Epidermal melanocyte (primary cell): Measurements from ENCODE around the gene SYNE2.

Experiments
- DNase-seq: peaks from one replicate; pipeline ENCODE4 v3.0.0; 2011; ENCODE audit warnings: low spot score; ENCODE audit not compliant: insufficient read length

Gene SYNE2

DNA sequence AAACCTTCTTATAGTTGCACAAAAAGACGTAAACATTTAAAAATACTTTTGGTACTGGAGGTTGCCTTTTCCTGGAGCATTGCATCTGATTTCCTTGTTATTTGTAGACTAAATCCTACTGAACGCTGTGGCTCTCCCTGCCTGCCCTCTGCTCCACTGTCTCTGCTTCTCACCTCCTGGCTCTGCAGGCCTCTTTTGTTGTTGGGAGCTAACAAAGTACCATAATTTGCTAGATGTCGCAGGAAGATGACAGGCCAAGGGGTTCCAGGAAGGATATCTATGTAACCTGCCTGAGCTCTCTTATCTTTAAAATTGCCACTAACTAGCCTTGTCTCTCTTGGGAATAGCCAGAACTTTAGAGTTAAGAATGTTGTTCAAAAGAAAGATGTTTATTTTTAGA lies 21.4 kb downstream of the SYNE2 start:
- no peak for DNase-seq

DNA sequence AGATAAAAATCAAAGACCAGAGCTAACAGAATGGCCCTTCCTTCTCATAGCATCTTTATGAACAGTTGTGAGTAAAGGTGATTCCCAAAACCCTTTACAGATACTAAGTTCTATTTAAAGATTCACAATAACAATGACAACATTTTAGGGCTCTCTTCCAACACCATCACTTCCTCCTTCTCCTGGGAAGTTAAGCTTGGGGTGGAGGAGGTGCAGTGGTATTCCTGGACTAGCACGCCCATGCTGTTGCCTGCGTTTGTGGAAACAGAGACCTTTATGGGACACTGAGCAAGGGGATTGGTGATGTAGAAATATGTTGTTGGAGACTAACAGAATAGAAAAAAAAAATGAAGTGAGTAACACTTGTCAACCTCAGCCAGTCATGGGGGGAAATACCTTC lies 22.5 kb downstream of the SYNE2 start:
- no peak for DNase-seq

GRCh38 chr14:63877550-63877939 lies 24.7 kb downstream of the SYNE2 start:
- no peak for DNase-seq

GRCh38 chr14:63878052-63878451 lies 25.2 kb downstream of the SYNE2 start:
- no peak for DNase-seq

- DNase-seq: no peak
These were observed 26.0 kb downstream of the SYNE2 start for GRCh38 chr14:63878792-63879191.

GRCh38 chr14:63881926-63882325 lies 29.1 kb downstream of the SYNE2 start:
- no peak for DNase-seq

DNA sequence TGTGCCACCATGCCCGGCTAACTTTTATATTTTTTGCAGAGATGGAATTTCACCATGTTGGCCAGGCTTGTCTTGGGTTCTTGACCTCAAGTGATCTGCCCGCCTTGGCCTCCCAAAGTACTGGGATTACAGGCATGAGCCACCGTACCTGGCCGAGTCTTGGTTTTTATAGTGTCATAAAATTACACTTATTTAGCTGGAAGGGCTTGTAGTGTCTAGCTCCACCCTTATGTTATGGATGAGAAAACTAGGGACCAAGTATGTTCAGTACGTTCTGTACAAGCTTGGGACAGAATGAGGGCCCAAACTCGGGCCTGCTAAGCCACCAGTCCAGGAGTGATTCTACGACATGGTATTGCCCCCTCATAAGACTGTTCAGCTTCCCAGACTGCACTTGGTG lies 35.1 kb downstream of the SYNE2 start:
- no peak for DNase-seq

DNA sequence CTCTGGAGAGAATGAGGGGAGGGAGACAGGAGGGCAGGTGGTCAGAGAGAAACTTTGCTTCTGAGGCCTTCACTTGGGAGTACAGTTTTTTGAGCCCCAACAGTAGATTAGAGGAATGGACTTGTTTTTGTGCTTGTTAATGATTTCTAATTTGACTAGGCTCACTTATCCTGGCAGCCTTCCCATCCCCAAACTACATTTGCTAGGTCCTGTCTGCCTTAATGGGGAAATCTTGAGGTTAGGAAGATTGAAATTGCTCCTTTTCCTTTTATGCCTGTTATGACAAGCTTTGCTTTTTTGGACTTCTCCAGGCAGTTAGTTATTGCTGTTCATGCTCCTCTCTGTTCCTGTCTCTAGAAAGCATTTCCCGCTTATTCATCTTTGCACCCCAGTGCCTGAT lies 37.7 kb downstream of the SYNE2 start:
- DNase-seq: no peak

GRCh38 chr14:63891148-63891975 lies 38.6 kb downstream of the SYNE2 start:
- no peak for DNase-seq

DNA sequence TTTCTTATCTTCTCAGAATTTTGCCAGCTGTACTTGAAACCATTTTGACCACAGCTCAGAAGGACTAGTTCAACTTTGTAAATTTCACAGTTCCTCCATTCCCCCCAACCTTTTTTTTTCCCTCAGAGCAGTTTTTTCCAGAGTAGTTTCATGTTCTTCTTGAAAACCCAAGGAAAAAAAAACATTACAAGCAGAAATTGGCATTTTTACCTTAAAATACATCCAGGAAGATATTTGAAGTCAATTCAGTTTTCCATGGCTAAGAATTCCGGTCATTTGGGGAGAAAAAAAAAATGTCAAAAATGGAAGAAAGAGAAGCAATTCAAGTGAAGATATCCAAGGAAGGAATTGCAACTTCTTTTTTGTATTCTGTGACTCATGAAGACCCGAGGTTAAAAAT lies 39.5 kb downstream of the SYNE2 start:
- no peak for DNase-seq

- no peak for DNase-seq
These were observed 41.1 kb downstream of the SYNE2 start for GRCh38 chr14:63893701-63894458.

DNA sequence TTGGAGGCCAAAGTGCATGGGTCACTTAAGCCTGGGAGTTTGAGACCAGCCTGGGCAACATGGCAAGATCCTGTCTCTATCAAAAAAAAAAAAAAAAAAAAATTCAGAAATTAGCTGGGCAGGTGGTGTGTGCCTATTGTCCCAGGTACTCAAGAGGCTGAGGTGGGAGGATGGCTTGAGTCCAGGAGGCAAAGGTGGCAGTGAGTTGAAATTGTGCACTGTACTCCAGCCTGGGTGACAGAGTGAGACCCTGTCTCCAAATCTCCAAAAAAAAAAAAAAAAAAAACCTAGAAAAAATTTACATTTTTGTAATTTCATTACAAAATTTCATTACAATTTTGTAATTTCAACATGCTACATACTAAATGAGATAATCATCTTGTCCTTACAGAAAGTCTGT lies 42.7 kb downstream of the SYNE2 start:
- DNase-seq: no peak

- DNase-seq: no peak
These were observed 43.5 kb downstream of the SYNE2 start for GRCh38 chr14:63896278-63896720.

DNA sequence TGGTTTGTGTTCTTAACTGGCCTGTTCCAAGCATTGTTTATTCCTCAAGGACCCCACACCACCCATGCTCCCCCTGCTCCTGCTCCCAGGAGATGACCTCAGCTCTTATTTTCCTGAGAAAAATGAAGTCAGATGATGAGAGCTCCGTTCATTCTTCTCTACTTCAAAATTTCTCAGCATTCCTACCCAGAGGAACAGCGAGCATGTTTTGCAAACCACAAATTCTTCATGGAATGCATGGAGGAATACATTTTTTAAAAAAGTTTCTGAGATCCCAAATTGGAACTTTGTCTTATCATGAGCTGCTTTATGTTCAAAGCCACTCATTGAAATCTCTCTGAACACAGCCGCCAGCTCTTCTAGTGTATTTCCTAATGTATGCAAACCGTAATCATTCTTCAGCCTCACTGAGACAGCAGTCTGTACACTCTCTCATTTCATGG lies 44.9 kb downstream of the SYNE2 start:
- no peak for DNase-seq

- DNase-seq: no peak
These were observed 47.1 kb downstream of the SYNE2 start for GRCh38 chr14:63899953-63900352.

GRCh38 chr14:63901434-63902085 lies 48.8 kb downstream of the SYNE2 start:
- DNase-seq: no peak

GRCh38 chr14:63902375-63902976 lies 49.7 kb downstream of the SYNE2 start:
- DNase-seq: no peak

GRCh38 chr14:63904724-63905123 lies 51.9 kb downstream of the SYNE2 start:
- DNase-seq: no peak

- no peak for DNase-seq
These were observed 52.6 kb downstream of the SYNE2 start for GRCh38 chr14:63905370-63905769.

DNA sequence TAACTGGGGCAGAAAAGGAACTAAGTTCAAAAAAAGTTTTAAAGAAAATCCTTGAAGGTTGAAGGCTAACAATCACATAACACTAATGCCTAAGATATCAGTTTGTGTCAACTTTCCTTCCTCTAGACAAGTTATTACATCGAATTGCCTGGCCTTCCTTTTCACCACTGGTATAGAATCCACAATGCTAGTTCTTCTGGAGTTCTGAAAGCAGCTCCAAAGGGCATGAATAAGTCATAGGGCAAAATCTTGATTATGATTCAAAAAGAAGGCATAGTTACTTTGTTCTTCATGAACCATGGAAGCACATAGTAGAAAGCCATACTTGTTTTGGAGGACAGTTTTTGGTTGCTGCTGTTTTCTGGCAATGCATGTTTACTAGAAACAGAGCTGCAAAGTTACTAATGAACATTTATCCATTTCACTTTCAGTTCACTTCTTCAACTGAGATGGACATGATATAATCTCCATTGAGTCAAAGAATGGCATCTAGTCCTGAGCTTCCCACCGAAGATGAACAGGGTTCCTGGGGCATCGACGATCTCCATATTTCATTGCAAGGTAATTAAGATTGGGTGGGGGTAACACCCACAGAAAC lies 56.0 kb downstream of the SYNE2 start:
- no peak for DNase-seq

GRCh38 chr14:63909984-63910383 lies 57.2 kb downstream of the SYNE2 start:
- no peak for DNase-seq
